Activated CD4-positive, alpha-beta T cell treated with anti-CD3 and anti-CD28 coated beads for 36 hours (primary cell): Measurements from ENCODE around the gene AP5S1. TPM values are rescaled to one million over a fixed set of nuclear protein-coding genes. Genes with fewer than 3 reads are reported as not detected.

Source experiments
- ATAC-seq: fragments of 200-7000 bp; cut with Tn5 transposase; one replicate; pipeline ENCODE4 v1.10.0; 2021; ENCODE audit warnings: mild to moderate bottlenecking, moderate library complexity
- CTCF ChIA-PET: fragments of 350-600 bp; sonication (Branson Sonifier 250); formaldehyde crosslinking; loops from one replicate; lab custom pipeline; 2021; ENCODE audit warnings: antibody characterized with exemption; lab: Charles Lee
- POLR2A ChIA-PET: fragments of 350-600 bp; sonication (Branson Sonifier 250); formaldehyde crosslinking; loops from one replicate; lab custom pipeline; 2021; ENCODE audit warnings: antibody characterized with exemption, inconsistent platforms; lab: Charles Lee
- DNase-seq: peaks from one replicate; pipeline ENCODE4 v3.0.0-alpha.2; 2020
- H3K27ac Mint-ChIP-seq: one replicate; pipeline ENCODE4 v1.8.0; 2021; ENCODE audit warnings: mixed read lengths
- H3K27me3 Mint-ChIP-seq: one replicate; pipeline ENCODE4 v1.8.0; 2021; ENCODE audit warnings: mixed read lengths
- H3K36me3 Mint-ChIP-seq: one replicate; pipeline ENCODE4 v1.8.0; 2021; ENCODE audit warnings: low read depth, mixed read lengths
- H3K4me1 Mint-ChIP-seq: one replicate; pipeline ENCODE4 v1.8.0; 2021; ENCODE audit warnings: mixed read lengths
- H3K4me3 Mint-ChIP-seq: one replicate; pipeline ENCODE4 v1.8.0; 2021; ENCODE audit warnings: mild to moderate bottlenecking, moderate library complexity, mixed read lengths
- H3K9me3 Mint-ChIP-seq: one replicate; pipeline ENCODE4 v1.8.0; 2021; ENCODE audit warnings: low read depth, mixed read lengths
- intact Hi-C, 2 experiments: fragments of 100-400 bp; cut with DNase I in 1 of 2; cut with micrococcal nuclease in 1 of 2; formaldehyde crosslinking; loops; one replicate each; pipeline versions ENCODE4 v1.14.2 to v1.15.1; 2022 to 2024; cut with DNase I, micrococcal nuclease
- total RNA-seq, 2 experiments: library from RNA; stranded (reverse); gene quantifications; one replicate each; pipeline ENCODE4 v1.2.3, GENCODE V29; 2021

The AP5S1 gene
- total RNA-seq, 2 experiments from 2014 or later, result 9.1 to 11.3 TPM

DNA sequence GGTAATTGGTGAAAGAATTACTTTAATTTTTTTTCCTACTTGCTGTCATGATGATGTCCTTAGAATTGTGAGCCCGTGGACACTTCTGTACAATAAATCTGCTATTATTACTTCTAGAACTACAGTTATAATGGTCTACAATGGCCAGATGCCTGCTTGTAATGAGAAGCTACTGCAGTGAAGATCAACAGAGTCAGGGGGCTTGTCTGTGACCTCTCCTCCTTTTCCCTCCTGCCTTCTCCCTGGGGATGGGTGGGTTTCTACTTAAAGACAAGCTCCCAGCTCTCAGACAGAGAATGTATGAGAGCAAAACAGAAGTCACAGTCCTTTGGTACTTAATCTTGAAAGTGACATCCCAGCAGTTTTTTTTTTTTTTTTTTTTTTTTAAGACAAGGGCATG is 55.7 kb downstream of the AP5S1 start:
- intact Hi-C loops, result no loop called here
- H3K4me3 Mint-ChIP-seq, result no peak overlapping the region
- ATAC-seq (no peak), DNase-seq (no peak)
- ChIA-PET POLR2A (interaction anchor here (0.7 kb wide), 1 partner anchor 10 kb away, joined by 3 read pairs; no protein-coding TSS in a partner anchor), CTCF (interaction anchor here (0.9 to 1.8 kb wide), 3 partner anchors 9 to 21 kb away, joined by 3 to 8 read pairs (median 7); no protein-coding TSS in a partner anchor)
- peaks cover 17% of the 10 kb centered on the region for H3K36me3 Mint-ChIP-seq
- H3K9me3 Mint-ChIP-seq, result no peaks in the 10 kb centered on the region
- H3K4me1 Mint-ChIP-seq, result peaks cover 8% of the 10 kb centered on the region
- no peaks in the 10 kb centered on the region for H3K27me3 Mint-ChIP-seq
- H3K27ac Mint-ChIP-seq, result no peak overlapping the region

- Mint-ChIP-seq H3K4me1 (peaks cover 8% of the 10 kb centered on the region), H3K27me3 (no peaks in the 10 kb centered on the region), H3K9me3 (no peaks in the 10 kb centered on the region), H3K27ac (no peak overlapping the region), H3K4me3 (no peak overlapping the region), H3K36me3 (peaks cover 17% of the 10 kb centered on the region)
- POLR2A ChIA-PET, result no interaction called here
- CTCF ChIA-PET, result interaction anchor here (0.7 to 1.8 kb wide), 3 partner anchors 9 to 22 kb away, joined by 3 to 8 read pairs (median 7); no protein-coding TSS in a partner anchor
- intact Hi-C loops, result no loop called here
- ATAC-seq (no peak), DNase-seq (no peak)
These were observed 56.3 kb downstream of the AP5S1 start for GRCh38 chr20:3876676-3877075.

Other genes starting within 250 kb of the AP5S1 start
- gene GFRA4, start 157.1 kb upstream of the AP5S1 start, total RNA-seq, result not detected
- gene ADAM33, start 138.5 kb upstream of the AP5S1 start, total RNA-seq, result not detected
- not detected for gene SIGLEC1, start 107.9 kb upstream of the AP5S1 start, total RNA-seq
- gene HSPA12B, start 87.9 kb upstream of the AP5S1 start, total RNA-seq, result not detected
- 10 to 100 TPM; 46.5 to 57.3 TPM for gene ADISSP, start 52.8 kb upstream of the AP5S1 start, total RNA-seq
- gene SPEF1, start 39.1 kb upstream of the AP5S1 start, total RNA-seq, result under 1 TPM in 1 of 2 experiments, not detected in 1; 0.14 TPM
- gene CENPB, start 33.8 kb upstream of the AP5S1 start, total RNA-seq, result 10 to 100 TPM; 46.2 to 48.3 TPM
- gene CDC25B, start 24.2 kb upstream of the AP5S1 start, total RNA-seq, result 10 to 100 TPM; 79.8 to 96.2 TPM
- gene MAVS, start 26.3 kb downstream of the AP5S1 start, total RNA-seq, result 10 to 100 TPM; 23.2 to 25.9 TPM
- 10 to 100 TPM; 37.2 to 50.2 TPM for gene PANK2, start 68.8 kb downstream of the AP5S1 start, total RNA-seq
- gene RNF24, start 195.0 kb downstream of the AP5S1 start, total RNA-seq, result 10 to 100 TPM; 11.6 to 14.8 TPM